Skeletal muscle tissue (tissue), 4 donors: ENCODE data around the gene HMGXB4. TPM values are rescaled to one million over a fixed set of nuclear protein-coding genes. Genes with fewer than 3 reads are reported as not detected.
"Not testable (repeated sequence)": the region's sequence is repeated elsewhere in the genome, so short reads cannot be mapped to it uniquely, and the experiment has no call there.

Experiments
- H3K27ac ChIP-seq: one replicate; pipeline ENCODE4 v1.7.0; 2013; ENCODE audit warnings: mild to moderate bottlenecking, low read depth, low read length, inconsistent platforms
- H3K27me3 ChIP-seq, 3 donors: one replicate each; pipeline ENCODE4 v1.7.0; 2013; ENCODE audit warnings: low read length in 3 of 3; ENCODE audit not compliant: control insufficient read depth in 3 of 3, insufficient read depth in 3 of 3
- H3K36me3 ChIP-seq, 3 donors: one replicate each; pipeline ENCODE4 v1.7.0; 2013; ENCODE audit warnings: low read length in 3 of 3; ENCODE audit not compliant: control insufficient read depth in 3 of 3, insufficient read depth in 3 of 3
- H3K4me1 ChIP-seq, 3 donors: one replicate each; pipeline ENCODE4 v1.7.0; 2013; ENCODE audit warnings: low read length in 3 of 3, mild to moderate bottlenecking in 3 of 3; ENCODE audit not compliant: control insufficient read depth in 3 of 3, insufficient read depth in 3 of 3
- H3K4me3 ChIP-seq, 3 donors: one replicate each; pipeline ENCODE4 v1.7.0; 2013; ENCODE audit warnings: low read length in 3 of 3
- H3K9ac ChIP-seq, 3 donors: one replicate each; pipeline ENCODE4 v1.7.0; 2013; ENCODE audit warnings: low read length in 3 of 3, mild to moderate bottlenecking in 3 of 3, moderate library complexity in 2 of 3, low read depth in 1 of 3
- H3K9me3 ChIP-seq, 3 donors: one replicate each; pipeline ENCODE4 v1.7.0; 2013; ENCODE audit warnings: low read length in 3 of 3; ENCODE audit not compliant: control insufficient read depth in 3 of 3
- total RNA-seq: library from RNA; depleted of rRNA; stranded (reverse); fragments of >200 nt; gene quantifications from one replicate; pipeline ENCODE4 v1.2.3, GENCODE V29; 2014
- donor health status: Osteomylitis.

The HMGXB4 gene
- total RNA-seq, 1 donor from 2014 or later: 9.9 TPM

DNA sequence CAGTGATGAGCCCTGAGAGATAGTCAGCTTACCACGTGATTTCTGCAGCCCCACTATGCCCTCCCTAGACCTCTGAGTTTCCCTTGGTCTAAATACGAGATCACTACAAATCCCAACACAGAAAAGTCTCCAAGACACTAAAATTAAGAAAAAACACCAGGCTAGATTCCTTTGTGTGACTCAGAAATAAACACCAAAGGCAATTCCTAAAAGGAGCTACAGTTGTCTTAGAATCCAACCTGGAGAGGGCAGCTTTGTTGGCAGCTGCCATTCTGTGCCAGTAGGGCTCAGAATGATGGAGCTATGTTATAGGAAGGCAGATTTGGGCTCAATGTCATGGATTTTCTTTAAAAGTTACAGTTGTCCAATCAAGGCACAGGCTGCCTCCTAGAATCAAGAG, 37.1 kb upstream of the HMGXB4 start:
- no peak overlapping the region for H3K27ac ChIP-seq
- no peak overlapping the region for H3K4me3 ChIP-seq
- H3K4me1 ChIP-seq: no peaks in the 10 kb centered on the region
- peaks cover 0 to 3% (median 0%) of the 10 kb centered on the region in 3 donors for H3K9me3 ChIP-seq
- no peak overlapping the region for H3K9ac ChIP-seq
- no peaks in the 10 kb centered on the region for H3K36me3 ChIP-seq
- peaks cover 0 to 7% (median 5%) of the 10 kb centered on the region in 3 donors for H3K27me3 ChIP-seq

GRCh38 chr22:35225010-35225409, 32.3 kb upstream of the HMGXB4 start:
- Histone ChIP-seq H3K27ac (no peak overlapping the region), H3K4me3 (no peak overlapping the region), H3K9ac (no peak overlapping the region), H3K4me1 (no peaks in the 10 kb centered on the region), H3K36me3 (no peaks in the 10 kb centered on the region), H3K27me3 (peaks cover 8 to 10% (median 9%) of the 10 kb centered on the region in 3 donors), H3K9me3 (peaks cover 0 to 3% (median 0%) of the 10 kb centered on the region in 3 donors)

GRCh38 chr22:35226958-35227647, 30.2 kb upstream of the HMGXB4 start:
- Histone ChIP-seq H3K4me3 (no peak overlapping the region), H3K27me3 (peaks cover 9 to 21% (median 10%) of the 10 kb centered on the region in 3 donors), H3K27ac (no peak overlapping the region), H3K4me1 (no peaks in the 10 kb centered on the region), H3K9me3 (peaks cover 0 to 3% (median 0%) of the 10 kb centered on the region in 3 donors), H3K9ac (no peak overlapping the region), H3K36me3 (no peaks in the 10 kb centered on the region)

- Histone ChIP-seq H3K27ac (no peak overlapping the region), H3K27me3 (peaks cover 10 to 14% (median 13%) of the 10 kb centered on the region in 3 donors), H3K4me1 (no peaks in the 10 kb centered on the region), H3K36me3 (no peaks in the 10 kb centered on the region), H3K4me3 (no peak overlapping the region), H3K9me3 (peaks cover 0 to 3% (median under 1%) of the 10 kb centered on the region in 3 donors), H3K9ac (no peak overlapping the region)
Observed at GRCh38 chr22:35229865-35230264, 27.4 kb upstream of the HMGXB4 start.

DNA sequence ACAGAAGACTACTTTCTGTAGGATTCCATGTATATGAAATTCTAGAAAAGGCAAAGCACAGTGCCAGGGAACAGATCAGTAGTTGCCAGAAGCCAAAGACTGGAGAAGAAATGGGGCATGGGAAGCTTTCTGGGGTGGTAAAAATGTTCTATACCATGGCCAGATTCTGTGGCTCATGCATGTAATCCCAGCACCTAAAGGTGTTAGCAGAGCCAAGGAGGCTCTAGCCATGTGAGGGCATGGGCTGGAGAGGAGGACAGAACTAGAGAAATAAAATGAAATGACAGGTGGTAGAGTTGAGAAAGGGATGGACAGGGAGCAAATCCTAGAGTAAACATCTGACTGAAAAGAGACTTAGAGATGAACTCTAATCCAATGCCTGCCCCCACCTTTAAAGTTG, 26.9 kb upstream of the HMGXB4 start:
- H3K27me3 ChIP-seq: peaks cover 10 to 14% (median 13%) of the 10 kb centered on the region in 3 donors
- H3K9me3 ChIP-seq: peaks cover 0 to 3% (median 2%) of the 10 kb centered on the region in 3 donors
- no peak overlapping the region for H3K9ac ChIP-seq
- H3K36me3 ChIP-seq: no peaks in the 10 kb centered on the region
- H3K4me3 ChIP-seq: no peak overlapping the region
- H3K4me1 ChIP-seq: no peaks in the 10 kb centered on the region
- H3K27ac ChIP-seq: no peak overlapping the region

GRCh38 chr22:35230839-35231584, 26.3 kb upstream of the HMGXB4 start:
- no peak overlapping the region for H3K4me3 ChIP-seq
- peaks cover 0 to 3% (median 2%) of the 10 kb centered on the region in 3 donors for H3K9me3 ChIP-seq
- H3K9ac ChIP-seq: no peak overlapping the region
- peaks cover 10 to 14% (median 13%) of the 10 kb centered on the region in 3 donors for H3K27me3 ChIP-seq
- no peaks in the 10 kb centered on the region for H3K4me1 ChIP-seq
- H3K36me3 ChIP-seq: no peaks in the 10 kb centered on the region
- H3K27ac ChIP-seq: no peak overlapping the region

GRCh38 chr22:35231585-35232084, 25.7 kb upstream of the HMGXB4 start:
- H3K4me3 ChIP-seq: no peak overlapping the region
- no peak overlapping the region for H3K9ac ChIP-seq
- peaks cover 0 to 3% (median 2%) of the 10 kb centered on the region in 3 donors for H3K9me3 ChIP-seq
- H3K36me3 ChIP-seq: no peaks in the 10 kb centered on the region
- peaks cover 10 to 14% (median 13%) of the 10 kb centered on the region in 3 donors for H3K27me3 ChIP-seq
- no peak overlapping the region for H3K27ac ChIP-seq
- no peaks in the 10 kb centered on the region for H3K4me1 ChIP-seq

- H3K4me3 ChIP-seq, H3K36me3 ChIP-seq, H3K9ac ChIP-seq, H3K9me3 ChIP-seq, H3K27ac ChIP-seq, H3K27me3 ChIP-seq, H3K4me1 ChIP-seq: not testable (repeated sequence)
Observed at GRCh38 chr22:35238749-35239148, 18.5 kb upstream of the HMGXB4 start.

- H3K4me1 ChIP-seq, H3K9ac ChIP-seq, H3K27me3 ChIP-seq, H3K27ac ChIP-seq, H3K4me3 ChIP-seq, H3K36me3 ChIP-seq, H3K9me3 ChIP-seq: not testable (repeated sequence)
Observed at GRCh38 chr22:35244507-35244906, 12.8 kb upstream of the HMGXB4 start.

GRCh38 chr22:35250156-35250555, 7.1 kb upstream of the HMGXB4 start:
- Histone ChIP-seq H3K36me3 (no peaks in the 10 kb centered on the region), H3K27me3 (no peaks in the 10 kb centered on the region), H3K9me3 (no peaks in the 10 kb centered on the region), H3K27ac (no peak overlapping the region), H3K4me3 (no peak overlapping the region), H3K9ac (no peak overlapping the region), H3K4me1 (no peaks in the 10 kb centered on the region)
